Karpas-422 (cell line): Measurements from ENCODE around the gene FBLN1. TPM values are rescaled to one million over a fixed set of nuclear protein-coding genes. Genes with fewer than 3 reads are reported as not detected.

Source experiments
- DNase-seq: peaks from one replicate; pipeline ENCODE4 v3.0.0-alpha.2; 2015
- H2AFZ ChIP-seq: fragments of 200-600 bp; sonication (generic); 2 replicates; pipeline ENCODE4 v1.6.1; 2014; ENCODE audit warnings: antibody characterized with exemption, low read length, mixed read lengths
- H3K27ac ChIP-seq: fragments of 200-600 bp; sonication (generic); 2 replicates; pipeline ENCODE4 v1.5.1; 2014; ENCODE audit warnings: mild to moderate bottlenecking, low read length, moderate library complexity
- H3K27me3 ChIP-seq: fragments of 200-600 bp; sonication (generic); 2 replicates; pipeline ENCODE4 v1.6.1; 2014; ENCODE audit warnings: low read length, mixed read lengths
- H3K36me3 ChIP-seq: fragments of 200-600 bp; sonication (generic); 2 replicates; pipeline ENCODE4 v1.6.1; 2014; ENCODE audit warnings: low read length, mixed read lengths; ENCODE audit not compliant: insufficient read depth
- H3K4me1 ChIP-seq: fragments of 200-600 bp; sonication (generic); 2 replicates; pipeline ENCODE4 v1.6.1; 2014; ENCODE audit warnings: mild to moderate bottlenecking, low read length, mixed read lengths
- H3K4me2 ChIP-seq: fragments of 200-600 bp; sonication (generic); 2 replicates; pipeline ENCODE4 v1.6.1; 2014; ENCODE audit warnings: low read length, low read depth, mild to moderate bottlenecking; ENCODE audit not compliant: poor library complexity, severe bottlenecking
- H3K4me3 ChIP-seq: fragments of 200-600 bp; sonication (generic); 2 replicates; pipeline ENCODE4 v1.5.1; 2014; ENCODE audit warnings: mild to moderate bottlenecking, antibody characterized with exemption, low read length, mixed read lengths
- H3K79me2 ChIP-seq: fragments of 200-600 bp; sonication (generic); 2 replicates; pipeline ENCODE4 v1.6.1; 2014; ENCODE audit warnings: mild to moderate bottlenecking, low read length, mixed read lengths
- H3K9ac ChIP-seq: fragments of 200-600 bp; sonication (generic); 2 replicates; pipeline ENCODE4 v1.6.0; 2014; ENCODE audit warnings: low read length
- H3K9me2 ChIP-seq: fragments of 200-600 bp; sonication (generic), shearing (Covaris generic); replicated peaks from 2 replicates; pipeline ENCODE4 v1.6.0; 2014; ENCODE audit warnings: mild to moderate bottlenecking, low read length, moderate library complexity; ENCODE audit not compliant: insufficient read depth
- H3K9me3 ChIP-seq: fragments of 300-700, 200-600 bp; sonication (generic); 2 replicates; pipeline ENCODE4 v1.6.1; 2014; ENCODE audit warnings: low read length, mixed read lengths
- H4K20me1 ChIP-seq: fragments of 200-600 bp; sonication (generic); 2 replicates; pipeline ENCODE4 v1.6.1; 2014; ENCODE audit warnings: mild to moderate bottlenecking, antibody characterized with exemption, low read length, low read depth; ENCODE audit not compliant: insufficient read depth
- total RNA-seq: library from RNA; depleted of rRNA; stranded (reverse); fragments of >200 nt; shearing (Covaris generic); gene quantifications from 2 replicates; pipeline ENCODE4 v1.2.3, GENCODE V29; 2014; ENCODE audit warnings: low replicate concordance

FBLN1 gene
- total RNA-seq, 1 experiment from 2014 or later, result not detected

DNA sequence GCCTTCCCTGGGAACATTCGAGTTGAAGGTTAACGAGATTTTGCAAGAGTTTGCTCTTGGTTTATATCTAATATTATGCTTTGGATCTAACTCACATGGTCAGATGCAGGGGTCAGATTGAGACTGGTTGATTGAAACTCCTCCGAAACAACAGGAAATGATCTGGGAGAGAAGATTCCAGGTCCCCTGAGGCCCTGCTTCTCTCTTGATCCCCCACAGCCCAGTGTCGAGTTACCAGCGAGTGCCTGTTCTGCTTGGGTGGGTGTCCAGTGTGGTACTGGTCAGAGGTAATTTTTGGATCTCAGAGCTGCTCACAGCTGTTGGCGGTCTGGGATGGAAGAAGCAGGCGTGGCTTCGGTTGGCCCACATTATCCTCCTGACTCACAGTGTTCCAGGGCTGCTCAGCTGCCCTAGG, 9.2 kb downstream of the FBLN1 start:
- Histone ChIP-seq H4K20me1 (no peaks in the 10 kb centered on the region), H3K4me3 (no peak overlapping the region), H2AFZ (no peak overlapping the region), H3K27ac (no peak overlapping the region), H3K9ac (no peak overlapping the region), H3K4me1 (no peaks in the 10 kb centered on the region), H3K9me3 (no peaks in the 10 kb centered on the region), H3K79me2 (no peaks in the 10 kb centered on the region), H3K36me3 (no peaks in the 10 kb centered on the region), H3K9me2 (no peaks in the 10 kb centered on the region), H3K27me3 (no peaks in the 10 kb centered on the region), H3K4me2 (no peak overlapping the region)
- no peak for DNase-seq

DNA sequence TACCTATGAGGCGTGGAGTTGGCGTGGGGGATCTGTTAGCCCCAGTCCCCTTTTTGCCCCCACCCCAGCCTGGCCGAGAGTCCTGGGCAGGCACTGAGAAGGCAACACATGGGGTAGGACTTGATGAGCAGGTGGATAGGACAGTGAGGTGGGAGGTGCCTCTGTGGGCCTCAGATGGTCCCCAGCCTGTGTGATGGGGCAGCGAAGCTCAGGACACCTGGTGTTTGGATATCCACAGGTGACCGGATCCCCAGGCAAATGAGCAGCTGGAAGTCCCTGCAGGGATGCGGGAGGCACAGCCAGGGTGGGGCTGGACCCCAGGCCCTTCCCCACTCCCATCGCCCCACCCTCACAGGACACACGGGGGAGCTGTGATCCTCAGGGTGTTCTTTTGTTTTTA, 9.7 kb downstream of the FBLN1 start:
- Histone ChIP-seq H3K9ac (no peak overlapping the region), H3K4me1 (no peaks in the 10 kb centered on the region), H3K27ac (no peak overlapping the region), H3K27me3 (no peaks in the 10 kb centered on the region), H3K9me3 (no peaks in the 10 kb centered on the region), H3K79me2 (no peaks in the 10 kb centered on the region), H2AFZ (no peak overlapping the region), H3K4me2 (no peak overlapping the region), H3K36me3 (no peaks in the 10 kb centered on the region), H3K4me3 (no peak overlapping the region), H4K20me1 (no peaks in the 10 kb centered on the region), H3K9me2 (no peaks in the 10 kb centered on the region)
- DNase-seq, result no peak

- H3K9ac ChIP-seq, result no peak overlapping the region
- H3K27me3 ChIP-seq, result no peaks in the 10 kb centered on the region
- no peaks in the 10 kb centered on the region for H3K79me2 ChIP-seq
- no peaks in the 10 kb centered on the region for H3K4me1 ChIP-seq
- no peaks in the 10 kb centered on the region for H3K9me2 ChIP-seq
- no peaks in the 10 kb centered on the region for H4K20me1 ChIP-seq
- no peak overlapping the region for H3K4me2 ChIP-seq
- H3K9me3 ChIP-seq, result no peaks in the 10 kb centered on the region
- H3K27ac ChIP-seq, result no peak overlapping the region
- H2AFZ ChIP-seq, result no peak overlapping the region
- H3K36me3 ChIP-seq, result no peaks in the 10 kb centered on the region
- no peak for DNase-seq
- no peak overlapping the region for H3K4me3 ChIP-seq
Observed at GRCh38 chr22:45515676-45516075, 13.0 kb downstream of the FBLN1 start.

DNA sequence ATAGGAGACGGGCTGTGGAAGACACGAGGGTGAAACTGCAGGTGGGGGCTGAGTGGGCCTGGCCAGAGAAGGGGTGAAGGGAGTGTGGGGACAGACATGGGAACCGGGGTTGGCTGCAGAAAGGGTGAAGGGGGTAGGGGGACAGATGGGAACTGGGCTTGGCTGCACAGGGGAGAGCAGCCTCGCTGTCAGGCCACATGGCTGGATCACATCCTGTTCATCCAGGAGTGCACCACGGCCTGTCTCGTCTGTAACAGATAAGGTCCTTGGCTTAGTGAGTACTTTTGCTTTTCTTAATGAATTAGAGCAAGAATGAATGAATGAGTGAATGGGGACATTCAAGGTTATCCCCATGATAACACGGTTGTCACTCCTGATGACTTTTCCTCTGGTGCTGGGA, 13.5 kb downstream of the FBLN1 start:
- H3K36me3 ChIP-seq, result no peaks in the 10 kb centered on the region
- H3K4me2 ChIP-seq, result no peak overlapping the region
- H3K4me1 ChIP-seq, result no peaks in the 10 kb centered on the region
- H2AFZ ChIP-seq, result no peak overlapping the region
- no peaks in the 10 kb centered on the region for H3K27me3 ChIP-seq
- no peak overlapping the region for H3K27ac ChIP-seq
- H3K9me3 ChIP-seq, result no peaks in the 10 kb centered on the region
- no peak overlapping the region for H3K4me3 ChIP-seq
- no peak for DNase-seq
- no peak overlapping the region for H3K9ac ChIP-seq
- H3K9me2 ChIP-seq, result no peaks in the 10 kb centered on the region
- H4K20me1 ChIP-seq, result no peaks in the 10 kb centered on the region
- H3K79me2 ChIP-seq, result no peaks in the 10 kb centered on the region

- Histone ChIP-seq H4K20me1 (no peaks in the 10 kb centered on the region), H3K27me3 (no peaks in the 10 kb centered on the region), H3K36me3 (no peaks in the 10 kb centered on the region), H3K79me2 (no peaks in the 10 kb centered on the region), H3K9me3 (no peaks in the 10 kb centered on the region), H3K27ac (no peak overlapping the region), H3K4me3 (no peak overlapping the region), H2AFZ (no peak overlapping the region), H3K4me2 (no peak overlapping the region), H3K9me2 (no peaks in the 10 kb centered on the region), H3K4me1 (no peaks in the 10 kb centered on the region), H3K9ac (no peak overlapping the region)
- DNase-seq, result no peak
Observed at GRCh38 chr22:45516923-45517675, 14.4 kb downstream of the FBLN1 start.

DNA sequence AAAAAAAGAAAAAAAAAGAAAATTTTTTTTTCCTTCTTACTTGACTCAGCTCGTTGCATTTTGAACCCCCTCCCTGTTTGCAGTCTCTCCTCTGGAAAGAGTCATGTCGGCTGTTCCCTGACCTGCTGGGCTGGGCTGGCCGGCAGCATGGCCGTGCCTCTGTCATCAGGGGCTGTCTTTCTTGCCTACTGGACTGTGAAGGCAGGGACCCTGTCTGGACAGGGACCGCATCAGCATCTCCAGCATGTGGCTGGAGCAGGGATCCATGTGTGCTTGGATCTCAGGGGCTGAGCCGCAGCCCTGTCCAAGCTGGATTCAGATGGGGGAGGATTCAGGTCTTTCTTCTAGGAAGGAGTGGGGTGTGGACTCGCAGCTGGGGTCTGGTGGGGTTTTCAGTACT, 15.5 kb downstream of the FBLN1 start:
- no peaks in the 10 kb centered on the region for H3K27me3 ChIP-seq
- H3K4me2 ChIP-seq, result no peak overlapping the region
- no peaks in the 10 kb centered on the region for H3K9me3 ChIP-seq
- H3K4me3 ChIP-seq, result no peak overlapping the region
- no peaks in the 10 kb centered on the region for H3K9me2 ChIP-seq
- H4K20me1 ChIP-seq, result no peaks in the 10 kb centered on the region
- no peak overlapping the region for H3K27ac ChIP-seq
- no peak overlapping the region for H2AFZ ChIP-seq
- H3K36me3 ChIP-seq, result no peaks in the 10 kb centered on the region
- no peaks in the 10 kb centered on the region for H3K4me1 ChIP-seq
- no peak overlapping the region for H3K9ac ChIP-seq
- H3K79me2 ChIP-seq, result no peaks in the 10 kb centered on the region
- DNase-seq, result no peak

- DNase-seq, result no peak
- Histone ChIP-seq H3K79me2 (no peaks in the 10 kb centered on the region), H3K4me3 (no peak overlapping the region), H4K20me1 (no peaks in the 10 kb centered on the region), H3K4me2 (no peak overlapping the region), H2AFZ (no peak overlapping the region), H3K4me1 (no peaks in the 10 kb centered on the region), H3K27me3 (no peaks in the 10 kb centered on the region), H3K9me3 (no peaks in the 10 kb centered on the region), H3K27ac (no peak overlapping the region), H3K36me3 (no peaks in the 10 kb centered on the region), H3K9me2 (no peaks in the 10 kb centered on the region), H3K9ac (no peak overlapping the region)
Observed at GRCh38 chr22:45518580-45518991, 15.9 kb downstream of the FBLN1 start.

DNA sequence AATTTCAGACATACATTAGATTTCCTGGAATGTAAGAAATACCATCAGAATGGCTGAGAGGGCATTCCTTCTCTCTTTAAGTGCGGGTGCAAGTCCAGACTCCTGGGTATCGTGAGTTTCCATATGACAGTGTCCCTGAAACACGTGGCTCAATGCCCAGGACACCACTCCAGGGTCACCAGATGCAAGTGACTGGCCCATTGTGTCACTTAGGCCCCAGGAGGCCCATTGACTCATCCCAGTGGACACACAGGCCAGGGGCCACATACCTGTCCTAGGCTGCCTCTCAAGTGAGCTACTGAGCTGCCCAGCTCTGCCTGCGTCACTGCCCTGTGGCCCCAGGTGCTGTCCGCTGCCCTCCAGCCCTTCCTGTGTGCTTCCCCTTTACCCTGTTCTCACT, 18.5 kb downstream of the FBLN1 start:
- Histone ChIP-seq H3K4me3 (no peak overlapping the region), H3K4me2 (no peak overlapping the region), H3K9ac (no peak overlapping the region), H3K79me2 (no peaks in the 10 kb centered on the region), H3K4me1 (no peaks in the 10 kb centered on the region), H3K9me3 (no peaks in the 10 kb centered on the region), H3K36me3 (no peaks in the 10 kb centered on the region), H3K27me3 (no peaks in the 10 kb centered on the region), H3K27ac (no peak overlapping the region), H3K9me2 (no peaks in the 10 kb centered on the region), H4K20me1 (no peaks in the 10 kb centered on the region), H2AFZ (no peak overlapping the region)
- DNase-seq, result no peak
